HL-60 (cell line): Measurements from ENCODE around the gene ITGA5.

ENCODE experiments used
- POLR2AphosphoS5 ChIP-seq: IDR thresholded peaks from 2 replicates; pipeline ENCODE4 v1.6.1; 2012; ENCODE audit warnings: low read depth
- TF ChIP-seq, protein P1 (sequence below): IDR thresholded peaks from one replicate; pipeline ENCODE4 v1.5.1; 2011; ENCODE audit warnings: low read length, control low read depth, inconsistent platforms; ENCODE audit not compliant: insufficient read depth

DNA sequence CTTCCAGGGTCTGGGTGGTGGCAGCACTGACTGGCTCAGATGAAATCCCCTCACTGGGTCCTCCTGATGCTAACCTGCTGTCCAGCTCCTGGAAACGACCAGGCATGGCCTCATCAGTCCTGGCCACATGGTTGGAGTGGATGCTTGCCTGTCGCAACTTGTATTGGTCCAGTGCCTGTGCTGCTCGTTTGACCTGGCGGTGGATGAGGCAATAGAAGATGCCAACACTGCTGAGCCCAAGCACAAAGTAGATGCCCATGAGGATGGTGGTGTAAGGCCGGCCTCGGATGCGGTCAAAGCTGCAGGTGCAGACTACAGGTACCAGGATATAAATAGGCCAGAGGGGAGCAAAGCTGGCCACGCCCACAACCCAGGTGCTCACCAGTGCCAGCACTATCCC, 56.0 kb downstream of the ITGA5 start:
- TF ChIP-seq, protein P1, sequence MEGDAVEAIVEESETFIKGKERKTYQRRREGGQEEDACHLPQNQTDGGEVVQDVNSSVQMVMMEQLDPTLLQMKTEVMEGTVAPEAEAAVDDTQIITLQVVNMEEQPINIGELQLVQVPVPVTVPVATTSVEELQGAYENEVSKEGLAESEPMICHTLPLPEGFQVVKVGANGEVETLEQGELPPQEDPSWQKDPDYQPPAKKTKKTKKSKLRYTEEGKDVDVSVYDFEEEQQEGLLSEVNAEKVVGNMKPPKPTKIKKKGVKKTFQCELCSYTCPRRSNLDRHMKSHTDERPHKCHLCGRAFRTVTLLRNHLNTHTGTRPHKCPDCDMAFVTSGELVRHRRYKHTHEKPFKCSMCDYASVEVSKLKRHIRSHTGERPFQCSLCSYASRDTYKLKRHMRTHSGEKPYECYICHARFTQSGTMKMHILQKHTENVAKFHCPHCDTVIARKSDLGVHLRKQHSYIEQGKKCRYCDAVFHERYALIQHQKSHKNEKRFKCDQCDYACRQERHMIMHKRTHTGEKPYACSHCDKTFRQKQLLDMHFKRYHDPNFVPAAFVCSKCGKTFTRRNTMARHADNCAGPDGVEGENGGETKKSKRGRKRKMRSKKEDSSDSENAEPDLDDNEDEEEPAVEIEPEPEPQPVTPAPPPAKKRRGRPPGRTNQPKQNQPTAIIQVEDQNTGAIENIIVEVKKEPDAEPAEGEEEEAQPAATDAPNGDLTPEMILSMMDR = no peak
- TF ChIP-seq POLR2AphosphoS5 = no peak
